ENCODE measurements around the gene SLC1A5.

- TF ChIP-seq CTCF (IDR thresholded peaks at IDR 0.05; ENCODE audit: insufficient read depth, low read depth, low read length), result no peak
- no peak for TF ChIP-seq EZH2 (IDR thresholded peaks at IDR 0.05; ENCODE audit: insufficient read depth, low read length)
Observed at GRCh38 chr19:46764817-46765291, 23.5 kb downstream of the SLC1A5 start.
